Cardiac fibroblast (primary cell): Measurements from ENCODE around the gene CTIF.
A peak's percentile ranks its signal among the peaks of the same experiment; 100 is the strongest.

ENCODE experiments used
- DNase-seq, 2 donors: peaks; one replicate each; pipeline versions ENCODE4 v3.0.0 to v3.0.0-alpha.2; 2010; ENCODE audit warnings: low read depth in 2 of 2
- H3K4me3 ChIP-seq, 2 donors: replicated peaks in 1 of 2; 1 replicate in 1 of 2; 2 replicates in 1 of 2; pipeline ENCODE4 v1.5.1; 2011; ENCODE audit warnings: low read depth in 2 of 2, low read length in 2 of 2, mild to moderate bottlenecking in 2 of 2, moderate library complexity in 1 of 2
- CTCF ChIP-seq: IDR thresholded peaks from one replicate; pipeline ENCODE4 v1.5.1; 2011; ENCODE audit warnings: low read depth, mild to moderate bottlenecking, low read length, inconsistent platforms

The CTIF gene

GRCh38 chr18:48667276-48668254 is 128.7 kb downstream of the CTIF start:
- peak; percentile 43 for TF ChIP-seq CTCF
- peak in 1 of 2 donors; percentile 20 for DNase-seq
- no peak overlapping the region for H3K4me3 ChIP-seq

- no peak overlapping the region for H3K4me3 ChIP-seq
- DNase-seq: no peak
- TF ChIP-seq CTCF: no peak
Observed at GRCh38 chr18:48668466-48669179, 129.8 kb downstream of the CTIF start.

GRCh38 chr18:48669180-48669675 is 130.4 kb downstream of the CTIF start:
- no peak for TF ChIP-seq CTCF
- DNase-seq: no peak
- H3K4me3 ChIP-seq: no peak overlapping the region

- DNase-seq: no peak
- H3K4me3 ChIP-seq: no peak overlapping the region
Observed at GRCh38 chr18:48669991-48670750, 131.3 kb downstream of the CTIF start.

GRCh38 chr18:48670751-48671560 is 132.1 kb downstream of the CTIF start:
- H3K4me3 ChIP-seq: no peak overlapping the region
- DNase-seq: no peak
- TF ChIP-seq CTCF: no peak

More at GRCh38 chr18:48669991-48670750, 131.3 kb downstream of the CTIF start:
- TF ChIP-seq CTCF: no peak
